ENCODE data around the gene ANO10.

Gene ANO10

GRCh38 chr3:43409506-43409905 lies 212.3 kb downstream of the ANO10 start:
- FAIRE-seq: no peak

DNA sequence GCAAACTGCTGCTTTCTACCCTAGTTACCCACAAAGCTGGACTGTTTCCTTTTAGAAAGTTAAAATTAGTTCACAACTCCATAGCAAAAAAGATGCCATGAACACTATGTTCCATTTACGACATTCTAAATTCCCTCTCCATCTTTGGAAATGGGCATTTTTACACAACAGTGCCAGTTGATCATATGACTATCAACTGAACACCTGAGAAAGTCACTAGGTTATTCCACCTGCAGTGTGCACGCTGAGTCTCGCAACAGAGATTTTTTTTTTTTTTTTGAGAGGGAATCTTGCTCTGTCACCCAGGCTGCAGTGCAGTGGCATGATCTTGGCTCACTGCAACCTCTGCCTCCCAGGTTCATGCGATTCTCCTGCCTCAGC lies 215.2 kb downstream of the ANO10 start:
- FAIRE-seq: no peak

GRCh38 chr3:43405888-43406642 lies 215.7 kb downstream of the ANO10 start:
- no peak for FAIRE-seq

DNA sequence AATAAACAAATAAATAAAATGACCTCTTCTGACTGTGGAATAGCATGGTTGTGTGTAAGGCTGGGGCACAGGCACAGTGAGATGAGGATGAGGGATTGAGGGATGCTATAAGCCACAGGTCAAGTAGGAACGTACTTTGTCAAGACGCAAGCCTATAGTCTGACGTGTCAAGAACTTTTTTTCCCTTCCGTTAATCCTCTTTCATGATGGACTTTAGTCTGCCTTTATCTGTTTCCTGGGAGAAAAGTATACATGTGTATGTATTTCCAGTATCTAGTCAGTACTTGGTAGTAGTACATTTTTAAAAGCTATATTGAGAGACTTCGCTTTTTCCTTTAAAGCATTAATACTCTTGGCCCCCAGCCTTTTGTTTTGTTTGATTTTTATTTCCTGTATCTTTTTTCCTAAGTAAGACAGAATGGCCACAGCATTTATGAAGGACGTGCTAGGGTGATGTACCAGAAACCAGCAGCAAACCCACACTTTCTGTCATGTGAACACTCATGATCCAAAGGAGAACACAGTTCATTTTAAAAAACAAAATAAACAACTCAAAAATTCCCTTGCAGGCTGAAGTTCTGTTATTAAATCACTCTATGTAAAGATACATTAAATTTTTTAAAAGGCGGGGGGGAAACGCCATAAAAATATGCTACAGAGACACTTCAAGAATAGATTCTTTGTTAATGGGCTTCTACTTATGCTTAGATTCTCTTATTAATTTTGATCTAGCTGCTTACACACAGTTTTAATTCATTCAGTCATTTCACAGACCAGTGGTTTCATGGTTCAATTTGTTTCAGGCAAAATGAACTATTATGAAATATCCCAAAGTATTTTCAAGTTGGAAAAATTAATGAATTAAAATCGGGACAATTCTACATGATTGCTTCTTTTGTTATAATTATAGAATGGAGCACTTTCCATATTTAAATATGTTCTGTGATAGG lies 220.8 kb downstream of the ANO10 start:
- FAIRE-seq: no peak

DNA sequence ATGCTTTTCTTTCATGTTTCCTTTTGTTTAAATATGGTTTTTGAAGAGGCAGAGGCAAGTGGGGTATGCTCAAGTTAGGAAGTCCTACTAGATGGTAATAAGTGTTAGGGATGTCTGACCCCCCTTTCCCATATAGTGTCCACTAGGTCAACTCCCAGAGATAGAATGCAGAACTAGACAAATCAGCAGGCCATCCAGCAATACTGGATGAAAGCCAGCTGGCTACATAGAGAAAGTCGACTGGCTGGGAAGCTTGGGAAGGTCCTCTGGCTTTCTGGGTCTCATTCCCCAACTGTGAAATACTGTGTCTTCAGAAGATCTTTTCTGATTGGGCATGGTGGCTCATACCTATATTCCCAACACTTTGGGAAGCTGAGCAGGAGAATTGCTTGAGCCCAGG lies 221.6 kb downstream of the ANO10 start:
- FAIRE-seq: no peak

DNA sequence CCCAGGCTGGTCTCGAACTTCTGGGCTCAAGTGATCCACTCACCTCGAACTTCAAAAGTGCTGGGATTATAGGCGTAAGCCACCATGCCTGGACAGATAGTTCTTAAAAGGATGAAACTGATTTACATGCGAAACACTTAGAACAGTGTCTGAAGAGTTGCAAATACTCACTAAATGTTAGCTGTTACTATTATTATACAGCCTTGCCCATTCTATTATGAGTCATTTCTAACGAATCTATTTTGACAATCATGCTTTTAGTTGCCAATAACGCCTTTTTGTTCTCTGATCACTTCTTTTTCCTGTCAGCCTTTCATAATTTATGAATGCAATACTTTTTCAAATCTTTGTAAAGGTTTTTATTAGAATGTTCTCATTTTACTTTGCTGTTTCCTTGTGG lies 222.8 kb downstream of the ANO10 start:
- no peak for FAIRE-seq

DNA sequence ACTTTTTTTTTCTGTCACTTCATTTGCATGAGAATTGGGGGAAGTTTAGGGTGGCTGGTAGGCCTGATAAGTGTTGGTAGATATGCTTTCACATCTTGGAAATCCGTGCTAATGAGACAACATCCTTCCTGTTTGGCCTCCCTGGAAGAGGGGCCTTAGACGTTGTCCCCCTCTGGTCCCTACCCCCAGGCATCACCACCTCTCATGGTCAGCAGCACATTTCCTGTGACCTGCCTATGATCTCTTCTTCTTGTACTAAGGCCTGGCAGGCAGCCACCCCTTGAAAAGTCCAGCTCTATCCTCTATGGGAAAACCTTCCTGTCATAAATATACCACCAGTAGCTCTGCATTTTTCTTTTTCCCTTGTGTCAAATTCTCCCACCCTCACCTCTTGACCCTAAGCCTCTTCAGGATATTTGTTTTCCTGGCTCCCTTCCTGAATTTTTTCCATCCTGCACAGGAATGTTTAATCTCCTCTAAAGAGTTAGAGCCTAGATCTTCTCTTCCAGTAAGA lies 227.7 kb downstream of the ANO10 start:
- FAIRE-seq: no peak

GRCh38 chr3:43391621-43392020 lies 230.2 kb downstream of the ANO10 start:
- no peak for FAIRE-seq

- no peak for FAIRE-seq
Measured at GRCh38 chr3:43390255-43390588, 231.6 kb downstream of the ANO10 start.

DNA sequence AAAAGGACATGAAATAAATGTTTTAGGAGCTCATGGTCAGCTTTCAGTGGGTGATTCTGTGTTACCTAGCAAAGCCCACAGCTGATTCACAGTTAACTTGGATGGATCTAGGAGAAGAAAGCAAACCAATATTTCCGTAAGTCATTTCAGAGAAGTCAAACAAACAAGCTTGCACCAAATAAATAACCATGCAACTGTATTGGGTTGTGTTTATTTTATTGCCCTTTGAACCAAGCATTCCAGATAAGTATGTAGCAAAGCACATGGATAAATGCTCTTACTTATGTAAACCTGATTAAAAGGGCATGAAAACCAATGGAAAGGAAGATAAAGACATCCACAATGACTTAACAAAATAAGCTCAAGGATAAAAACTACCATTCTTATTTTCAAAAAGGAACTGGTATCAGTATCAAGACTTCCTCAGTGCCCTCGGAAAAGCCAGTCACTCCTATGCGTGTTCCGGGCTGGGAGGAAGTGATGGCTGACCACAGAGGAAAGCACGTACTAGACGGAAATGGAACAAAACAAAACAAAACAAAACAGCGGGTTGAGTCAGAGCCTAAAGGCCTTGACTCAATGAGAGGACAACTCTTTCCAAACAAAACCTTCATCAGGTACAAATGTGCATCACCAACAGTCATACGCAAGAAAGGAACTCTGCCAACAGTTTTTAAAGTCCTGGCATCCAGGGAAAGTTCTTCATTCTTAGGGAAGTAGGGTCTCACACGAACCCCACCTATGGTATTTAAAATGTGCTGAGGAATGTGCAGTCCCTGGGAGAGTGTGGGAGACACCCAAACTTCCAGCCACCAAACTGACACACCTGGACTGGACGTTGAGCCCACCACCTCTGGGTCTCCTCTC lies 232.2 kb downstream of the ANO10 start:
- FAIRE-seq: no peak

DNA sequence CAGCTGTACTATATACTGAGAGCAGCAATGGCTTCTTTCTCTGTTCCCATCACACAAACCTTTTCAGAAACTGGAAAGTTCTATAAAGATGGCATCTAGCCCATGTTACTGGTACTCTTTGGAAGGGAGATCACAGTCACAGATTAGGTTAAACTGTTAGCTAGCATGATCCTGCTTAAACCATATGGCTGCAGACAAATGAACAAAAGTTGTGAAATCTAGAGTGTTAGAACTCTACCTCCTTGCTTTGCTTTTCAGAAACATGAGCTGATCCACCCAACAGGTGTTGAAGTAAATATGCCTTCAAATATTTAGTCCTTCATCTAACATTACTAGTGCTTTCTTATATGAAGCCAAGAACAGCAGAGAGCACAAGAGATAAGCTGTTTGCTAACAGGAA lies 232.9 kb downstream of the ANO10 start:
- FAIRE-seq: no peak

GRCh38 chr3:43388175-43388574 lies 233.6 kb downstream of the ANO10 start:
- FAIRE-seq: no peak

- no peak for FAIRE-seq
Measured at GRCh38 chr3:43379343-43379742, 242.5 kb downstream of the ANO10 start.

DNA sequence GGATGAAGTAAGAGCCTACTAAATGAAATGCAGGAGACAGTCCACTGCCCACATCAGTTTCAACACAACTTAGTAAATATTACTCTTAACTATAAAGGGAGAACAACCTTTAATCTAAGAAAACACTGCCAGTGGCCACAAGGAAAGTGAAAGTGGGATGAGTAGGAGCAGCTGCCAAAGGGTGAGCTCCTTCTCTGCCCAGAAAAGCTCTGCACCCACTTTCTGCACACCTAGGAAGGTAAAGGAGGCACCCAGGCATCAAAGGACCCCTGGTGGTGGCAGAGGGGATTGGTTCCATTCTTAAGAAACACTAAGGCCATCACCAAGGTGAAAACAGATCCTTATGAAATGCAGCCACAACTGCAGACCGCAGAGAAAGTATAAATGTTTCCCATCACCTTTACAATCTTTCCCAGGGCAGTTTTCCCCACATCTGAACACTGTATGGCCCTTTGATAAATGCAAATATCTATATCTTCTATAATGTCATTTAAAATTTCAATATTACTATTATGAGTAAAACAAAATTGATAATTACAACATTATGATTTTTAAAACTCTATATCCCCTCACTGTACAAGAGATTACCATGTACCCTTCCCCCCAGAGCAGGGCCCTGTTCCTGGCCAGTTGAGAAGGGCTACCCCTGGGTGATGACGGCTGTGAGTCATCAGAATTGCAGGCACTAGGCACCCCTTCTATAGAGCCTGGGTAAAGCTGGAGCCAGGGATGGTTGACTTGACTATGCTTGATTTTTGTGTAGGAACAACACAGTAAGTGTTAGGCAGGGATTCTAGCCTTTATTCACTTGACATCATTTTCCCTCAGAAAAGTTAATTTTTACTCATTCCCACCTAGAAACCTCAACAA lies 243.5 kb downstream of the ANO10 start:
- FAIRE-seq: no peak

DNA sequence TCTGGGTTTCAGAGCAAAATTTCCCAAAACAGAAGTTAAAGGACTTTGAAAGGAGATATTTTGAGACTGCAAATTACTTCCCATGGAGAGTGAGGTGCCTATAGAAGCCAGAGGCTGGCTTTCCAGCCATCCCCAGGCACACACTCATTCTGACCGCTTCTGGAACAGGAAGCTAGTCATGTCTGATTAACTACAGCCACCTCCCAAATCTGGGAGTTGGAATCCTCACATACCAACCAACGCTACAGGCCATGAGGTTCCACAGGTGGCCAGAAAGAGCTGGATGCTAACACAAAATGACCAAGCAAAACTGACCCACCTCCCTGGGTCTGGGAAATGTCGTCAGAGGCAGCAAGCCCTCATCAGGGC lies 248.3 kb downstream of the ANO10 start:
- FAIRE-seq: no peak

GRCh38 chr3:43372809-43373559 lies 248.8 kb downstream of the ANO10 start:
- FAIRE-seq: no peak

DNA sequence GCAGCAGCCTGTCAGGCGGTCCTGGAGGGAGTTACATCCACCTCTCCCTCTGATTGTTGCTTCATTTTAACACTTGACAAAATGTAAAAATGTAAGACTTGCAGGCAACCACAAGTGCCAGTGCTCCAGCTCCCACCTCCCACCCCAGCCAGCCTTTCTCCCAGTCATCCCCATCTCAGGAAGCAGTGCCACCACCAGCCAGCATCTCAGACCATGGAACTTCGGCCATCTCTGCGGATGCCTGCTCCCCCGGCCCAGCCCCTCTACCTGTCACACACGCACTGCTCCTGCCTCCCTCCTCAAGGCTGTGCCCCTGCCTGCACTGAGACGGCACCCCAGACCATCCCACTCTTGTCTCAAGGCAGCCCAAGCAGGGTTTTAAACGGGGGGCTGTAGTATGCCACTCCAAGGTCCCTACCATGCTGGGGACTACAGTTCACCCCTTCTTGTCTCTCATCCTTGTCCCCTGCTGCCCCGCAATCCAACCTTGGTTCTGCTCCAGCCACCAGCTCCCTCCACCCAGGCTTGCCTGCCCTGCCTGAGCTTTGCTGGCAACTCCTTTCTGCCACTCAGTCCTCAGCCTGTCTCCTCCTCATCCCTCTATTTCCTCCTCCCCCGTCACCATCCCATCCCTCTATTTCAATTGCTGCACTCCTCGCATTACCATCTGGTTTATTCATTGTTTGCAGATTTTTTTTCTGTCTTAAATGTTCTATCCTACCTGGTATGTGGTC lies 249.6 kb downstream of the ANO10 start:
- FAIRE-seq: no peak

- no peak for FAIRE-seq
Measured at GRCh38 chr3:43371494-43371893, 250.3 kb downstream of the ANO10 start.

GRCh38 chr3:43370293-43370980 lies 251.4 kb downstream of the ANO10 start:
- no peak for FAIRE-seq
